HL-60/S4 treated with retinoic acid at 250 ng/mL for 4 days and 3 days (cell line): Measurements from ENCODE around the gene ABR.
"Not testable (repeated sequence)": the region's sequence is repeated elsewhere in the genome, so short reads cannot be mapped to it uniquely, and the experiment has no call there.

ENCODE experiments used
- in situ Hi-C: fragments of 300-500 bp; cut with MboI; formaldehyde crosslinking; loops from 2 replicates; pipeline ENCODE4 v1.7.0; 2022; ENCODE audit warnings: low sequenced_read_pairs

ABR gene

DNA sequence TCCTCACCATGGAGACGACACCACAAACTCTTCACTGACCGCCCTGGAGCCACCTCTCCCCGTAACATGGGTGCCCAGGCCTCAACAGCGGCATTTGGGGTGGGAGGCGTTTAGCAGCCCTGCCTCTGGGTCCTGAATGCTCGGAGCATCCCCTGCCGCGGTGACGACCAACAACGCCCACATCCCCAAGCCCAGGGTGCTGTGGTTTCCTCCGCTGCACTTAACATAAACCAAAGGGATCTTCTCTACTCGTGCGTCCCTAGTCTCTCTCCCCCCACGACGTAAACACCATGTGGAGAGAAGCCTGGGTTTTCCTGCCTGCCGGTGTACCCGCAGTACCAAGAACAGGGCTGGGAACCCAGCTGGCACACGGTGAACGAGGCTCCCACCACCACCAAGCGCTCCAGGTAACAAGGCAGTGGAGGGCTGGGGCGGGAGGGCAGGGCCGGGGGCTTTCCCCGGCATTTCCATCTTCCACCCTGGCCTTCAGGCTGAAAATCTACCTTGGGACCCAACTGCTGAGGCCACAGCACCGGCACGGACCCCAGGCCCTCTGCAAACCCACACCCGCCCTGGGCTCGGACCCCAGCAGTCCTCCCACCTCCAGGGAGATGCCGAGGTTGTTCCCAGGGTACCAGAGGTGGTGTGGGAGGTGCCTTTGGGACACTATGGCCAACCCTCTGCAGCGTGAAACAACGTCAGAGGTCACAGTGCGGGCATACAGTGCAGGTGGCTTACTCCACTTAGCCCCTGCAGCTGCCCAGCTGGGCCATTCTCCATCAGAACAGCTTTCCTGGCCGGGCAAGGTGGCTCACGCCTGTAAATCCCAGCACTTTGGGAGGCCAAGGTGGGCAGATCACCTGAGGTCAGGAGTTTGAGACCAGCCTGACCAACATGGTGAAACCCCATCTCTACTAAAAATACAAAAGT, 128.5 kb downstream of the ABR start:
- in situ Hi-C loops, result no loop called here

DNA sequence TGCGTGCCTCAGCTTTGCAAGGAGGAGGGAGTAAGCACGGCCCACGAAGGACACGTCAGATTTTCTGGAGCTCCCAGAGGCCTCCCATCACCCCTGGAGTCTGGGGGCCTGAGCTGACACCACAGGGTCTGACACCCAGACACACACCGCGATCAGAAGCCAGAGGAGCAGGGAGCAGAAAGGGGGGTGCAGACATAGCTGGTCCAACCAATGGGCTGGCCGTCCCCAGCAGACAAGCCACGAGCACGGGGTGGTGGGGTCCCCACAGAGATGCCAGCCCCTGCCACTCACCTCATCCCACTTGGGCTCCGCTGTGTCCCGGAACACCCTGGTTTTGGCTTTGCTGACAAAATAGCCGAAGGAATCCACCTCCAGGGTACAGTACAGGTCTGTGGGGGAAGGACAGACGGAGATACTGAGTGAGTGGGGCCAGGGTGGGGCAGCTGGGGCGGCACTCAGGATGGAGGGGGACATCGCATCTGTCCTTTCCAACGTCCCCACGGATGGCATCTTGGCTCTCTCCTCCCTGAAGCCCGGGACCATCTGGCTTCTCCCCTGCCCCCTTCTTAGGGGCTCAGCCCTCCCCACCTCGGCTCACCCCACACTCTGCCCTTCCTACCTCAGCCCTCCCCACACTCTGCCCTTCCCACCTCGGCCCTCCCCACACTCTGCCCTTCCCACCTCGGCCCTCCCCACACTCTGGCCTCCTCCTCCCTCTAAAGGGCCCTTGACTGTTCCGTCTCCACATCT, 129.4 kb downstream of the ABR start:
- in situ Hi-C loops, result no loop called here

DNA sequence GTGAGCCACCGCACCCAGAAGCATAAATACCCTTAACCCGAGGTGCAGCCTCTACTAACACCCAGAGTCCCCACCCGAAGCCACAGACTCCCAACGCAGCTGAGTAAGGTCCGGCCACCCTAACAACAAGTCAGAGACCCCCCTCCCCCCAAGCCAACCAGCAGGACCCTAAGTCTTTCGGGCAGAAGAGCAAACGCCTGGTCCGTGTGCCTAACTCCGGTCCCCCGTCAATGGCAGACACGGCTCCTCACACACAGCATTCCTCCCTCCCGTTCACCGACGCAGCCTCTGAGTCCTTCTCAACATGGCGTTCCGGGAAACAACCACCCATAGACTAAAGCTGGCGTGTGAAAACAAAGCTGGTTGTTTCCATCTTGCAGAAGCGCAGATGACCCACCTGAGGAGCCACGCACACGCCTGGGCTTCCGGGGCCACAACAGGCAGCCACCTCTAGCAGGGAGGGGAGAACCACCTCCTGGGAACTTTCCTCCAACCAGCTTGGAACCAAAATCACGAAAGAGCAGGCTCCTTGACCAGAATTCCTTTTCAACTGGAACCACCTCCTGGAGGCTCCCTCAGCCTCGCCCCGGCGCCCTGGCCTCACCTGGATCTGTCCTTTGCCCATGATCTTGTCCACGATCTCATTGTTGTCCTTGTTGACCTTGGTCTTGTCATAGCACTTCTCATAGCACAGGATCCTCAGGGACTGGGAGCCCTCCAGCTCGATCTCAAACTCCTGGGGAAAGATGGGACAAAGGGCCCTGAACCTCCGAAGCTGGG, 130.1 kb downstream of the ABR start:
- in situ Hi-C loops, result no loop called here

DNA sequence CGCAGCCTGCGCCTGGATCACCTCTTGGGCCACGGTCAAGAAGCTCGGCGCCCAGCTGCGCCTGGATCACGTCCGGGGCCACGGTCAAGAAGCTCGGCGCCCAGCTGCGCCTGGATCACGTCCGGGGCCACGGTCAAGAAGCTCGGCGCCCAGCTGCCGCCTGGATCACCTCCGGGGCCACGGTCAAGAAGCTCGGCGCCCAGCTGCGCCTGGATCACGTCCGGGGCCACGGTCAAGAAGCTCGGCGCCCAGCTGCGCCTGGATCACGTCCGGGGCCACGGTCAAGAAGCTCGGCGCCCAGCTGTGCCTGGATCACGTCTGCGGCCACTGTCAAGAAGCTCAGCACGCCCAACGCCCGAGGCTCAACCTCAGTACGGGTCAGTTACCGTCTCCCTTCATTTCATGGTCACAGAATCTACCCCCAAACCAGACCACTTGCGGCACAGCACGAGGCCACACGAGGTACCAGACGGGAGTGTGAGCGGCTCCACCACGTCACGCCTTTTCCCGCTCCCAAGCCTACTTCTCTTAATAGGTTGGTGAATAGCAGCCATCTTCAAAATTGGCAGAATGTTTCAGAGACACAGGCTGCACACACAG, 131.2 kb downstream of the ABR start:
- in situ Hi-C loops, result not testable (repeated sequence)

DNA sequence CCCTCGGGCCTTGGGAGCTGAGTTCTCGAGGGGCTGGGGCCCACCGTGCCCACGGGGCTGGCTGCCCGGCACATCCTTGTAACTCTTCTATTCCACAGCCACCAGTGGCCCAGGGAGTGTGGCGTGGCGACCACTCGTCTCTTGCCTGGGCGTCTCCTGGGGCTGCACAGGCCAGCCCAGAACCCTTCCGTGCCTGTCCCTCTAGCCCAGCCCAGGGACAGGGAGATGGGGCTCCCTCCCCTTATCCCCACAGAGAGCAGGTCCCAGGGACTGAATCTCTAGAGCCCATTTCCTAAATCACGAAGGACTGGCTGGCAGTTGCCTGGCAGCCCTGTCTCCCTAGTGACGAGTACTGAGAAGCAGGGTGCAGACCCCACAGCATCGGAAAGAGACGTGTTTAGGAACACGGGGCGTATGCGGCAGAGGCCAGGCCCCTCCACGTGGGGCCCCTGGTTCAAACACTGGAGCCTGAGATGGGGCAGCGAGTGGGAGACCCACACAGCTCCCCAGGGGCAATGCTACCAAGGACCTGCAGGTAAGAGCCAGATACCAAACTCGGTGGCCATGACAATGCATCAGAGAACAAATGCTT, 131.8 kb downstream of the ABR start:
- in situ Hi-C loops, result no loop called here

DNA sequence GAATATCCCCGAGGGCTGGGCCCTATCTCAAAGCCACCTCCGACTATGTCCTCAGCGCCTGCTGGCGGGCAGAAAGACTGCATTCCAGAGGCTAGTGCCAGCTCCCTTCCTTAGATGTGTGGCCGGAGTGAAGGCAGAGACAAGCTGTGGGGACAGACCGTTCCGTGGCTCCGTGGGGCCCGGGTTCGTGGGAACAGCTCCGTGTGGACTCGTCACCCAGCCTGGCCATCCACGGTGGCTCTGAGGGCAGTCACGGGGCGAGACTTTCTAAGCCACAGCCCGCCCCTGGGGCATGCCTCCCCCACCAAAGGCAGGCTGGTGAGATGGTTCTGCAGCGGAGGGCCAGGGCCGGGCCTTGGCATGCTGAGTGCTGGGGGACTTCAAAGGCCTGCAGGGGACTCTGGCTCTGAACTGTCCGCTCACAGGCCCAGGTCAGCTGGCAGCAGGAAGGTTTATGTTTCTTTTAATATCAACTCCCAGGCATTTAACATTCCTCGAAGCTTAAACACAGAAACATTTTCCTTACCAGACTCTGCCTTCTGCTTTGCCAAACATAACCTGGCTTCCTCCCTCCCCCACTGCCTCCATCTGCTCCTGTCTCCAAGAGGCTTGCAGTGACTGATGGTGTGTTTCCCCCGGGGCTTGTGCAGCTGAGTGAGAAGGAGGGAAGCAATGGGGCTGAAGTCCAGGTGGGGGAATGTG, 132.5 kb downstream of the ABR start:
- in situ Hi-C loops, result no loop called here

DNA sequence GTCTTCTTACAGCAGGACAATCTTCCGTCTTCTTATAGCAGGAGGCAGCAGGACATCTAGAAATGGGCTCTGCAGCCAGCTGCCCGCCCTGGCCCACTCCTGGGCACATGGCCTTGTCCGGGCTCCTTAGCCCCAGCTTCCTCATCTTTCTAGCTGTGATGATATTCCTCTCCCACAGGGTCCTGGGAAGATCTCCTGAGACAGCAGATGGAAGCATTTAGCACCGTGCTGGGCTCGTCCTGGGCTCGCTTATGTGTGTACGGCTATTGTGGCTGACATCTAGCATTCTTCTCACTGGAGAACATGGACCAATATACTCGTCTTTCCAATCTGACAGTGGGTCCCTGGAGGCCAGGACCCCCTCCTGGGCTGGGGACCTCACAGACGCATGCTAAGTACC, 134.3 kb downstream of the ABR start:
- in situ Hi-C loops, result no loop called here

DNA sequence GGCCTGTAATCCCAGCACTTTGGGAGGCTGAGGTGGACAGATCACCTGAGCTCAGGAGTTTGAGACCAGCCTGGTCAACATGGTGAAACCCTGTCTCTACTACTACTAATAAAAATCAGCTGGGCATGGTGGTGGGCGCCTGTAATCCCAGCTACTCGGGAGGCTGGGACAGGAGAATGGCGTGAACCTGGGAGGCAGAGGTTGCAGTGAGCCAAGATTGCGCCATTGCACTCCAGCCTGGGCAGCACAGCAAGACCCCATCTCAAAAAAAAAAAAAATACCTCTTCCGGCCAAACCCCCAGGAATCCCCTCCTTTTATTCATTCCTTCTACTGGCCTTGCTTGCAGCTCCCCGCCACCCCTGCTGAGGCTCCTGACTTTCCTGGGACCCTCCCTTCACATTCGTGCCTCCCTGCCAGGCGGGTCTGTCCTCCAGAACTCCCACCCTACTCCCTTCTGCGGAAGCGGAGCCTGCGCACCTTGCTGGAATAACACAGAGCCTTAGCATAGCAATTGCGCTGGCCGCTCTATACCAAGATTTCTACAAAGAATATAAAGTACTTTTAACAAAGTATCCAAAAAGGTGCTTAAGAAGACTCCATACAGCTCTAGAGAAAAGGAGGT, 135.3 kb downstream of the ABR start:
- in situ Hi-C loops, result not testable (repeated sequence)

DNA sequence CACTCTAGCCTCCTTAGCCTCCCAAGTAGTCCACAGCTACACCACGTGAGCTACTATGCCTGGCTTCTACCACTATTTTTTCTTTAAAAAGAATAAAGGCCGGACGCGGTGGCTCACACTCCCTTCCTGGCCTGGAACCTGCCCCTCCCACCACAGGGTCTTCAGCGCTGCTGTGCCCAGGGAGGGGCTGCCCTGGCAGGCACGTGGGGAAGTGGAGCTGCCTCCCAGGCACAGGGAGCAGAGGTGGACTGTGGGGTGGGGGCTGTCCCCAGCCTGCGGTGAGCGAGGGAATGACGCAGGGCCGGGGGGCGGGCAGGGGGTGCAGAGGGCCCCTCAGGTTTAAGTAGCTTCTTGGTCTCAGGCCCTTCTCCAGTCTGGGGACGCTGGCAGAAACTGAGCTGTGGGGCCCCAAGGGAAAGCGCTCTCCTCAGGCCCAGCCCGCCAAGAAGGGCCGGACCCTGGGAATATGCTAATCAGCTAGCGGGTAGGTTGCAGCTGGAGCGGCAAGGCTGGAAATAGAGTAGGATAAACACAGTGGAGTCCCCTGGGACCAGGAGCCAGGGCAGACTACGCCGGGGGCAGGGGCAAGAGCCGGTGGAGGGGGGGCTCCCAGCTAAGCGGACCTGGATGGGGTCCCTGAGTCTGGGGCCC, 136.1 kb downstream of the ABR start:
- in situ Hi-C loops, result no loop called here

DNA sequence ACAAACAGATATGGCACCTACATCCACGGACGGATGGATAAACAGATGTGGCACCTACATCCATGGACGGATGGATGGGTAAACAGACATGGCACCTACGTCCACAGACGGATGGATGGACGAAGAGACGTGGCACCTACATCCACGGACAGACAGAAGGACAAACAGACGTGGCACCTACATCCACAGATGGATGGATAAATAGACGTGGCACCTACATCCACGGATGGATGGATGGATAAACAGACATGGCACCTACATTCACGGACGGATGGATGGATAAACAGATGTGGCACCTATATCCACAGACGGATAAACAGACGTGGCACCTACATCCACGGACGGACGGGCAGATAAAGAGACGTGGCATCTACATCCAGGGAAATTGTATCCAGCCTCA, 137.3 kb downstream of the ABR start:
- in situ Hi-C loops, result no loop called here

DNA sequence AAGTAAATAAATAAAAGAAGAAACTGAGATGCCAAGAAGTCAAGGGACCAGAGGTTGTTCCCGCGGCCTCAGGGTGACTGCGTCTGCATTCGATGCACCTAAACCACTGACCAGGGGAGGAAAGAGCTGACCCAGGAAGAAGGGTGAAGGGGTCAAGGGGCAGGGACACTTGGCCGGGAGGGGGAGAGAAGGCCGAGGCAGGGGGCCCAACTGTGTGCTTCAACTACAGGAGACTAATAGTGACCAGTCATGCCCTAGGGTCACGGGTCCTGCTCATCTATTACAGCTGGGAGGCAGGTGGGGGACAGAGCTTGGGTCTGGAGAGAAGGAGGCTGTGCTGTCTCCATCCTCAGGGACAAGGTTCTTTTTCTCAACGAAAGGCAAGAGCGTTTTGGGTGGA, 138.0 kb downstream of the ABR start:
- in situ Hi-C loops, result no loop called here

DNA sequence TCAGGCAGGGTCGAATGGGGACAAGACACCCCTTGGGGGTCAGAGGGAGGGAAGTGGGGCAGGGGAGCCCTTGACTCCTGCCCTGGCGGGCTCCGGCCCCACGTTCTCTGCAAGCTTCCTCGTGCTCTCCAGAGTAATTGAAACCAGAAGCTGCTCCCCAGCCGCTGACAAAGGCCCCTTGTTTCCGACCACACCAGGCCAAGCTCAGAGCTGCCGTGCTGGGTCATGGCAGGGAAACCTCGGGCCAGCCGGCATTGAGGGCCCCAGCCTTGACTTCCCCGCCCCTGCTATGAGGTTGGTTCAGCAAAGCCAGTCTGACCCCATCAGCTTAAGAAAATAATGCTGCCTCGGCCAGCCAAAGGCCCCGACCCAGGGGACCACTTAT, 139.6 kb downstream of the ABR start:
- in situ Hi-C loops, result no loop called here

DNA sequence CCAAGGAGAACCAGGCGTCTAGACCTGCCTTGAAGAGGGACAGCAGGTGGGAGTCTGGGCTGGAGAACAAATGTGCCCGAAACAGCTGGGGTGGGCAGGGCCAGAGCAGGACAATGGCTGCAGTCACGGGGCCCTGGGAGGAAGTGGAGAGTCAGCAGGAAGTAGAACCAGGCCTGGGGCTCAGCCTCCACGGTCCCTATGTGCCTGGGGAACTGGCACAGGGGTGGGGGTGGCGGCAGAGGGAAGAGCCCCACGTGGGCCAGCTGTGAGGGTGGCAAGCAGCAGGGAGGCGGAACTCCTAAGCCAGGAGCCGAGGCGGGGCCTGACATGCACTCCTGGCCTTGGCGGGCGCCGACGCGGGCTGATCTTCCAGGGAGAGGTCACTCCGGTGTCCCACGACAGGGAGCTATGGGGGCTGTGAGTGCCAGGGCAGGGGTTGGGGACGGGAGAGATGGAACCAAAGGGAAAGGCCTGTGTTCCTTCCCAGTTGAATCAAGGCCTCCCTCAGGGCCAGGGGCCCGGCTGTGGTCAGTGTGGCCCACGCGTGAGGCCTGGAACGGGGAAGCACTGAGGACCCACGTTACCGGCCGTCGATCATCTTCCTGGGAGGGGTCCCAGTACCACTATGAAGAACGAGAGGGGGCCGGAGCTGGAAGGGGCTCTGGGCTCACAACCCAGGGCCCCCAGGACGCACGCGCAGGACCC, 140.1 kb downstream of the ABR start:
- in situ Hi-C loops, result no loop called here

DNA sequence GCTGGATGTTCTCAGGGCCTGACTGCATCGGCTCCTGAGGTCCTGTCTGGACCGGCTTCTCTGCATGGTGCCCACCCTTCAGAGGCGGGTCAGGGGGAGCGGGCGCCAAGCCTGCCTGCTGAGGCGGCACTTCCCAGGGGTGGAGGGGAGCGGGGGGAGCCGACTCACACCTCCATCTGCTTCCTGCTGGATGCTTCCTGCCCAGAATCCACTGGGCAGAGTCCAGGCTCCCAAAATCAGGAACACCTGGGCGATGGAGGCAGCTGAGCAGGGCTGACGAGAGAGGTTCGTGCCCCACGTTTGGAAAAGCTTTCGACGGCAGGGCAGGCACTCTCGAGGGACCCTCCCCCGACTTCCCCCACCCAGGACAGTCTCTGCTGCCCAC, 140.7 kb downstream of the ABR start:
- in situ Hi-C loops, result no loop called here

DNA sequence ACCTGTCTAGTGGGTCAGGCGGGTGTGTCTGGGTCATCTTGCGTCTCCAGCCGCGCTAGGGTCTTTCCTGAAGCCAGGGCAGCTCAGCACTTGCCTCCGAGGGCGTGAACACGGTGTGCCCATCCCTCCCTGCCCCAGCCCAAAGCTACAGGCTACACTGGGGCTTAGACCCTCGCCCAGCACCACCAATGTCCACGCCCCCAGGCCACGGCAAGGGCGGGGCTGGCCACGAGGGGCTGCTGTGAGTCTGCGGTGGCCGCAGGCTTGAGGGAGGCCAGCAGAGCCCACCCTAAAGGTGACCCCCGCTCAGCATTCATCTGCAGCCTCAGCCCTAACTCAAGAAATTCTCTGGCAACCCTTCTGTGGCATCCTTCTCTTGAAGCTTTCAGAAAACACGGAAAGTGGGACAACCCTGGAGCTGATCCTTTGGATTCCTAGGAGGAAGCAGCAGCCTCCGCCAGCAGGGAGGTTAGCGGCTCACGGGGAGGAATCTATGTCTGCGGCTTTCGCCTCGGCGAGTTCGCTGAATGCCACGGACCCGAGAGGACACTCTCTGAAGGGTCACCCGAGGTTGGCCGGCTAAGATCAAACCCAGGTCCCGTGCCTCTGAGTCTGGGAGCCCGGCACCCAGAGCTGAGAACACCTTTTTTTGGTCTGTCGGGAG, 141.2 kb downstream of the ABR start:
- in situ Hi-C loops, result no loop called here

DNA sequence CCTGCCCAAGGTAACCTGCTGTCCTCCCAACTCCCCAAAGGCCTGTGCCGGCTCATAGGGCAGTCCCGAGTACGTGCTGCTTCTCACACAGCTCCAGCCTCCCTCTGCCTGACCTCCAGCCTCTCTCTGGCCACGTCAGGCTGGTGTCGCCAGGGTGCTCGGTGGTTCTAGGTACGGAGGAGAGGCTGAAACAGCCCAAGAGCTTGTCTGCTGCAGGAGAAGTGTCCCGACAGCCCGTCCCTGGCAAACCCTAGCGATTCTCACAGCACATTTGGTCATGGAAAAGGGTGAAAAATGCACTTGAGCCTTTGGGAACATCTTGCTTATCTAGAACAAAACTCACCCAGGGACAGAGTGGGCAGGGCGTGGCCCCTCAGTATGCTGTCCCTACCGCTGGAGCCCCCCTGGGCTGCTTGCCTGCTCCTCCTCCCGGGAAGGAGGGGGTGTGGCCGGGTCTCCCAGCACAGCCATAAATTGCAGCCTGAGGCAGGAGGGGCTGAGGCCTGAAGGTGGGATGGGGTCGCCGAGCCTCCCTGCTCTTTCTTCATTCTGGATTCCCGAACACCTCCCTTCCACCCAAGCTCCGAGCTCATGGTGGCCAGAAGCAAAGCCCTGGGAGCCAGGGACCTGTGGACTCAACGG, 142.4 kb downstream of the ABR start:
- in situ Hi-C loops, result no loop called here

DNA sequence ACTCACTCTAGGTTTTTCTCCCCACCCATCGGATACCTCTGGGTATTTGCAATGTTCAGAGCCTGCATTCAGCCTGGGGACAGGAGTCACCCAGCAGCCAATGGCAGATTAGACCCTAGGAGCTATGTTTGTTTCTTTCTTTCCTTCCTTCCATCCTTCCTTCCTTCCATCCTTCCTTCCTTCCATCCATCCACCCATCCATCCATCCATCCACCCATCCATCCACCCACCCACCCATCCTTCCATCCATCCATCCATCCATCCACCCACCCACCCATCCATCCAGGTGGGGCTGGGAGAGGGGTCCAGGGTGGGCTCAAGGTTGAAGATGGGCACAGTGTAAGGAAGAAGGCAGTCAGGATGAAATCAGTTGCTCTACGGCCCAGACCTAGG, 142.9 kb downstream of the ABR start:
- in situ Hi-C loops, result no loop called here
